A673 (cell line): Measurements from ENCODE around the gene CHP2.

Source experiments
- CTCF ChIP-seq: fragments of 300-800, 200-600 bp; sonication (generic); conservative IDR thresholded peaks from 2 replicates; pipeline ENCODE4 v1.5.1; 2017; ENCODE audit warnings: low read depth, mild to moderate bottlenecking, antibody characterized with exemption, low read length, moderate library complexity, mixed read lengths
- EZH2 ChIP-seq: fragments of 200-600 bp; sonication (generic); IDR thresholded peaks from 2 replicates; pipeline ENCODE4 v1.6.1; 2017; ENCODE audit warnings: borderline replicate concordance, low read depth, mild to moderate bottlenecking, mixed read lengths, antibody characterized with exemption, low read length; ENCODE audit not compliant: poor library complexity, severe bottlenecking

- TF ChIP-seq CTCF (no peak), EZH2 (no peak)
These were observed 13.8 kb downstream of the CHP2 start for GRCh38 chr16:23768581-23768980.
